ENCODE measurements around the gene DPH7.
"Not testable (repeated sequence)": the region's sequence is repeated elsewhere in the genome, so short reads cannot be mapped to it uniquely, and the experiment has no call there.

DPH7 gene

DNA sequence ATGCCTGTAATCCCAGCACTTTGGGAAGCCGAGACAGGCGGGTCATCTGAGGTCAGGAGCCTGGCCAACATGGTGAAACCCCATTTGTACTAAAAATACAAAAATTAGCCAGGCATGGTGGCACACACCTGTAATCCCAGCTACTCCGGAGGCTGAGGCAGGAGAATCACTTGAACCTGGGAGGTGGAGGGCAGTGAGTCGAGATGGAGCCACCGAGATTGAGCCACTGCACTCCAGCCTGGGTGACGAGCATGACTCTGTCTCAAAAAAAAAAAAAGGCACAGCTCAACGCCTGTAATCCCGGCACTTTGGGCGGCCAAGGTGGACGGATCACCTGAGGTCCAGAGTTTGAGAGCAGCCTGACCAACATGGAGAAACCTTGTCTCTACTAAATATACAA lies 25.1 kb downstream of the DPH7 start:
- not testable (repeated sequence) for H3K4me3 ChIP-seq (ENCODE audit: low read length); DNase-seq (ENCODE audit: low read depth, low spot score)

DNA sequence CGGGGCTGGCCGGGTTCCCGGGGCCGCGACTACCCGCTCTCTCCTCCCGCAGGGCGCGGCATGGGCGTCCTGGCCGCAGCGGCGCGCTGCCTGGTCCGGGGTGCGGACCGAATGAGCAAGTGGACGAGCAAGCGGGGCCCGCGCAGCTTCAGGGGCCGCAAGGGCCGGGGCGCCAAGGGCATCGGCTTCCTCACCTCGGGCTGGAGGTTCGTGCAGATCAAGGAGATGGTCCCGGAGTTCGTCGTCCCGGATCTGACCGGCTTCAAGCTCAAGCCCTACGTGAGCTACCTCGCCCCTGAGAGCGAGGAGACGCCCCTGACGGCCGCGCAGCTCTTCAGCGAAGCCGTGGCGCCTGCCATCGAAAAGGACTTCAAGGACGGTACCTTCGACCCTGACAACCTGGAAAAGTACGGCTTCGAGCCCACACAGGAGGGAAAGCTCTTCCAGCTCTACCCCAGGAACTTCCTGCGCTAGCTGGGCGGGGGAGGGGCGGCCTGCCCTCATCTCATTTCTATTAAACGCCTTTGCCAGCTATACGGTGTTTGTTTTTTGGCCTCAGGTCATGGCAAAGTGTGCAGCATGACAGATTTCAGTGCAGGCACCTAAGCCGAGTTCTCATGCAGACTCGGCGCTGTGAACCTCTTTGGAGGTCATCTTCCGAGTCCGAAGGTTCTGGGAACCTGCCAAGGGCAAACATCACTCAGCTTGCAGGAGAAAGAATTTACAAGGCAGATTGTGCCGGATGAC lies 26.5 kb downstream of the DPH7 start:
- peak overlapping the region; percentile 71 for H3K4me3 ChIP-seq (ENCODE audit: low read length)

DNA sequence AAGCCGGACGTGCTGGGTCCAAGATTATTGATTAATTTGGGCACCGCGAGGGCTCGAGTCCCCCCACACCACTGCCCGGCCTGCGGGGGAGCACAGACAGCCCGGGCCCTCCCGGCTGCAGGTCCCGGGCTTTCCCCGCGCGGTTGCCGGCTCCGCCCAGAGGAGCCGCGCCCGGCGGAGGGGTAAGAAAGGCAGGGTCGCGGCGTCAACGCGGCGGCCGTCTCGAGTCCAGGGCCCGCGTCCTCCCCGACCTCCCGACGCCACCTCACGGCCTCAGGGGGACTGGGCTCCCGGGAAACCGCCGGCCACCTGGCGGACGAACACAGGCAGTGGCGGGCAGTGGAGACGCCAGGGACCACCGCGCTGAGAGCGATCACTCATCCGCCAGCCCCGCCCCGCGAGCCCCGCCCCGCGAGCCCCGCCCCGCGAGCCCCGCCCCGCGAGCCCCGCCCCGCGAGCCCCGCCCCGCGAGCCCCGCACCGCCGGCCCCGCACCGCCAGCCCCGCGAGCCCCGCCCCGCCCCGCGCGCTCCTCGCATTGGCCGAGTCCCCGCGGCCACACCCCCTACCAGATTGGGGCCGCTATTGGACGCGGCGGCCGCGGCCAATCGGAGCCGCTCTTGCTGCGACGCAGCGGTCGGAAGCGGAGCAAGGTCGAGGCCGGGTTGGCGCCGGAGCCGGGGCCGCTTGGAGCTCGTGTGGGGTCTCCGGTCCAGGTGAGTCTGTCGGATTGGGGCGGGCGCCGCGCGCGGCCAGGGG lies 27.3 kb downstream of the DPH7 start, which contains the start of gene MRPL41:
Gene MRPL41, plus strand, starts transcription at position 616 of the 758 bp plus-strand sequence. CDS start 203 bp downstream, outside the sequence.
- H3K4me3 ChIP-seq (ENCODE audit: low read length), result peak within 1 kb of the TSS; percentile 71
- peak; percentile 73 for DNase-seq (ENCODE audit: low read depth, low spot score)

More for the DNA sequence above, 26.5 kb downstream of the DPH7 start:
- no peak for DNase-seq (ENCODE audit: low read depth, low spot score)

DNA sequence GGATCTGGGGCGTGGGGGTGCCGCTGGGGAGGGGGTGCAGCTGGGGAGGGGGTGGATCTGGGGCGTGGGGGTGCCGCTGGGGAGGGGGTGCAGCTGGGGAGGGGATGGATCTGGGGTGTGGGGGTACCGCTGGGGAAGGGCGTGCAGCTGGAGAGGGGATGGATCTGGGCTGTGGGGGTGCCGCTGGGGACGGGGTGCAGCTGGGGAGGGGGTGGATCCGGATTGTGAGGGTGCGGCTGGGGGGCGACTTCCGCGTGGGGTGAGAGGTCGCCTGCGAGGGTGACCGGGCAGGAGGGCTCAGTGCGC lies 27.8 kb downstream of the DPH7 start:
- H3K4me3 ChIP-seq (ENCODE audit: low read length), result peak overlapping the region; percentile 59
- not testable (repeated sequence) for DNase-seq (ENCODE audit: low read depth, low spot score)

DNA sequence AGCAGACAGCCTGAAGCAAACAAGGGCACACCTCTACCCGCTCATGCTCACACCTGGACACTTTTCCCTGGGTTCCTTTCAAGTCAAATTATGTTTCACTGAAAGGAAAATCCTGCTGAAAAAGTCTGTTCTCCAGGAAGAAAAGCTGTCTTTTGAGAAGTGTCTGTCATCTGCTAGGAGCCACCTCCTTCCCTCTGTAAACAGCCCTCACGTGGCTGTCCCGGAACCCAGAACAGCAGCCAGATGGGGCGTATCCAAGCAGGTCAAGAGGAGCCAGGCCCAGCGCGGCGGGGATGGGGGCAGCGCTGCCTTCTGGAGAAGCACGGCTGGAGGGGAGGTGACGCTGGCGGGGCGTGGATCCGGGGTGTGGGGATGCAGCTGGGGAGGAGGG lies 28.5 kb downstream of the DPH7 start, which contains the start of gene PNPLA7:
Gene PNPLA7, minus strand, starts transcription at position 172 of the 391 bp plus-strand sequence. CDS start 205 bp downstream, outside the sequence.
- H3K4me3 ChIP-seq (ENCODE audit: low read length), result peak within 1 kb of the TSS; percentile 59
- peak; percentile 28 for DNase-seq (ENCODE audit: low read depth, low spot score)

DNA sequence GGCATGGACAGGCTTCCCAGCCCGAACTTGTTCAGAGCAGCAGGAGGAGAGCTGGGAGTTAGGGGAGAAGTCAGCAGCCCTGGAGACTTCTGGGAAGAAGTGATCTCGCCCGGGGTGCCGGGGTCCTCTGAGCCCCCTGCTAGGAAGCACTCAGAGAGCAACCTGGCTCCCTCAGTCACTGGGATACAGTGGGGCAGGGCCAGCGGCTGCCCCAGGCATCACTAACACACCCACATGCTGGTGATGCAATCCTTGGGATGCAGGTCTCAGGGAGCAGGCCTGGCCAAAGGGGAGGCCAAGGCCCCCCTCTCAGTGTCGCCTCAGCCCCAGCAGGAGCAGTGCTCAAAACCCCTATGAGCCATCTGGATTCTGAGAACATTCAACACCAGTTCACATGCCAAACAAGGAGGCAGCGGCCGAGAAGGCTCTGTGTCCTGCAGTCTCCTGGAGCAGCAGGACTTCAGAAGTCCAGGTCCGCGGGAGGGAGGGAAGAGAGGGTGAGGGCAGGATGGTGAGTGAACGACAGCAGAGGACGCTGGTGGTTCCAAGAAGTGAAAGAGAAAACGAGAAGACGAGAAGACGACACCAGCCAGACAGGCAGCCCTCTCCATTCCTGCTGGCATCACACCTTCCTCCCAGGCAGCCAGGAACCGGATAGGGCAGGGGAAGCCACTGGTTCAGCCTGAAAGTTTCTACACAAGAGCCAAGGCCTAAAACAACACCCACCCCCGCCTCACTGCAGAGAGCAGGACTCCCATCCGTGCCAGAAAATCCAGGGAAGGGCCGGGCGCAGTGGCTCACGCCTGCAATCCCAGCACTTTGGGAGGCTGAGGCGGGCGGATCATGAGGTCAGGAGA lies 30.8 kb downstream of the DPH7 start:
- no peak for DNase-seq (ENCODE audit: low read depth, low spot score)
- no peak overlapping the region for H3K4me3 ChIP-seq (ENCODE audit: low read length)

DNA sequence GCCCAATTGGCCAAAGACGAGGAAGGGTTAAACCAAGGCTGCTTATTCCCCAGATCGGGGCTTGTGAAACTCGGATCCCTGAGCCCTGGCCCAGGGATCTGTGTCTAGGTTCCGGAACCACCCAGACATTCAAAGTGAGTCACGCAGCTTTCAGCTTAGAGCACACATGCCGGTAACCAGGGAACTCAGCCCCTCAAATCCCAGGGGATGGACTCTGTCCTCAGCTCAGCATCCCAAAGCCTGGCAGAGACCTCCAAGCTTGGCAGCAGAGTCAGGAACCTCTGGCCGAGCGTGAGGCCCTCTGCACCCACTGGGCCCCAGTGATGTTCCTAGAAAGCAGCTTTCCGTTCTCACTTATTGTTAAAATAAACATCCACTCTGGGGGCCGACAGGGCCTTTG lies 33.6 kb downstream of the DPH7 start:
- no peak overlapping the region for H3K4me3 ChIP-seq (ENCODE audit: low read length)
- no peak for DNase-seq (ENCODE audit: low read depth, low spot score)

DNA sequence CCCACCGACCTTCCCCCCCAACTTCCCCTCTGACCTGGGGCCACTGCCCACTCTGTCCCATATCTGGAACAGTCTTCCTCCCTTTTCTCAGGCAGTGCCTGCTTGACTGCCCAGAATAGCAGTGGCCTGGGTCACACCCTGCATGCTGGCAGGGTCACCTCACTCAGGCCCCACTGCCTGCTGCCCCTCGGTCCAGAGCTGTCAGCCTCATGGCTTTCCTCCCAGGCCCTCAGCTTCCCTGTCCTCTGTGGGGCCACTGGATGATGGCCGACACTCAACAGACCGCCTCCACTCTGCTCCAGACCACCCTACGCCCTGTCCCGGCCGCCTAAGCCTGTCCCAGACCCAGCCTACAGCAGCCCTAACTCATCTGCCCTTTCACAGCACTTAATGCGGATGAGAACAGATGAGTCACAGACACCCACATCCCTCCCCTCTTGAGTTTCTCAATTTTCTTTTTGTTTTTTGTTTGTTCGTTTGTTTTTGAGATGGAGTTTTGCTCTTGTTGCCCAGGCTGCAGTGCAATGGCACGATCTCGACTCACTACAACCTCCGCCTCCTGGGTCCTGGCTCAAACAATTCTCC lies 34.5 kb downstream of the DPH7 start:
- no peak overlapping the region for H3K4me3 ChIP-seq (ENCODE audit: low read length)
- DNase-seq (ENCODE audit: low read depth, low spot score), result no peak

DNA sequence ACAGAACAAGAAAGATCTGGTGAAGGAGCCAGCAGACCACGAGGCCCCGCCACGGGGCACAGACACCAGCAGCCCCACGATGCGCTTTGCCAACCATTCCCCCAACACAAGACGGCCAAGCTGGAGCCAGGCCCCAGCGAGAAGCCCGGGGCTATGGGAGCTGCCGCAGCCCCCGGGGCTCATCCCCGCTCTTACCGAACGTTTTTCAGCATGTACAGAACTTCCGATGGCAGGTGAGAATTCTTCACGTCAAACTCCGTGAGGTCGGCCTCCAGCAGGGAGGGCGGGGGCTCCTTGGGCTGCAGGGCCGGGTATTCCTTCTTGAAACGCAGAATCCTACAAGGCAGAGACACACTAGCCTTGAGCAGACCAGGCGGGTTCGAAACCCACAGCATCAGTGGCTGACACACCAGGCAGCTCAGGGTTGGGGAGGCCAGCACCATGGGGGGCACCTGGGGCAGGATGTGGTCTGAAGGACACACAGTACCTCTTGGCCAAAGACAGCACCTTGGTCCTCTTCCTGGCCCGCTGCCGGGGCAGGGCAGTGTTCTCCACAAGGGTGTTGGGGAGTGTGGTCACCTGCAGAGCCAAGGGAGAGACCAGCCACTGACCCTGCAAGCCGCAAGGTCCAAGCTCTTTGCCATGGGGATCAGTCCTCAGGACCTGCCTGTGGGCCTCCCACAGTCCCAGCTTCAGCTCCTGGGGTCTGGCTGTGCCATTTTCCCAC lies 35.3 kb downstream of the DPH7 start:
- no peak for DNase-seq (ENCODE audit: low read depth, low spot score)
- H3K4me3 ChIP-seq (ENCODE audit: low read length), result no peak overlapping the region

DNA sequence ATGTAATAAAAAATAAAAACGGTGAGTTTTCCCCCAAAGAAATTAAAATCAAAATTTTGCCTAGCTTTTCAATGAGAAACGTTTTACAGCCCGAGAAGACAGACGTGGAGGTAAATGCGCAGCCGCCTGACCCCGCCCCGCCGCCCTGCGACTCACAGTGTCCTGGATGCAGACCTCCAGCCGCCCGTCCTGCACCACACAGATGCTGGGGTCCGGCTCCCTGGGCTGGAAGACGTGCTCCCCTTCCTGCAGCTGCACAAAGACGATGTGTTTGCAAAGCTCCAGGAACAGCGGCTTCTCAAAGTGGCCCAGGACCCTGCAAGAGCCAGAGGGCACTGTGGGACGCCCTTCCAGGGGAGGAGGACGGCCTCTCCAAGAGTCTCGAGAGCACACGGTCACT lies 36.2 kb downstream of the DPH7 start:
- H3K4me3 ChIP-seq (ENCODE audit: low read length), result no peak overlapping the region
- DNase-seq (ENCODE audit: low read depth, low spot score), result no peak

DNA sequence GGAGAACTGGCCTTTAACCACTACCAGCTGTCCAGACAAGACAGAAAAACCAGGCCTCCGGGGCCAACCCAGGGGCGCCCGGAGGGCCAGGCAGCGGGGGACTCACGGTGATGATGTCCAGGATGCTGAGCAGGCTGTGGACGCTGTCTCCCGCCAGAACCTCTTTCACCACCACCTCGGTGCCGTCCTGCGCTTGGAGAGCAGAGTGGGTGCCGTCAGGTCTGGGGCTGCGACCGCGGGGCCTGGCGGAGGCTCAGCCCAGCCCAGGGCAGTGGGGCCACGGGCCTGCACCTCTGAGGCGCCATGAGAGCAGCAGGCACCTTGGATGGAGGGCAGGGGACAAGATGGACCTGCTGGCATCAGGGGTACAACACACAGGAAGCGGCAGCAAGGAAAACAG lies 38.2 kb downstream of the DPH7 start:
- no peak for DNase-seq (ENCODE audit: low read depth, low spot score)

DNA sequence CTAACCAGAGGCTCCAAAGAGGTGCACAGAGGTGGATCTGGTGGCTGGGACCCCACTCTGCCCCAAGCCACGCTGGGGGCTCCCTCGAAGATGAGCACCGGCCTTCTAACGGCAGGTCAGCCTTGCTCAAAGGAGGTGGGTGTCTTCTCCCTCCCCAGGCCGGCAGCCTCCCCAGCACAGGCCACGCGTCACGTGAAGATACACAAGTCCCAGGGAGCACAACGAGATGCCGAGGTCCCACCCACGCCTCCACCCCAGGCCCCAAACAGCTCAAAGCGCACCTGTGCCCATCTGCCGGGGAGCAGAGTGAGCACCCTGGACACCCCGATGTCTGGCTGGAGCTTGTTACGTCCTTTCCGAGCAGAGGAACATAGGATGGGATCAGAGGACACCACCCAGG lies 40.7 kb downstream of the DPH7 start:
- DNase-seq (ENCODE audit: low read depth, low spot score), result no peak
- no peak overlapping the region for H3K4me3 ChIP-seq (ENCODE audit: low read length)

More for the DNA sequence above, 38.2 kb downstream of the DPH7 start:
- no peak overlapping the region for H3K4me3 ChIP-seq (ENCODE audit: low read length)

DNA sequence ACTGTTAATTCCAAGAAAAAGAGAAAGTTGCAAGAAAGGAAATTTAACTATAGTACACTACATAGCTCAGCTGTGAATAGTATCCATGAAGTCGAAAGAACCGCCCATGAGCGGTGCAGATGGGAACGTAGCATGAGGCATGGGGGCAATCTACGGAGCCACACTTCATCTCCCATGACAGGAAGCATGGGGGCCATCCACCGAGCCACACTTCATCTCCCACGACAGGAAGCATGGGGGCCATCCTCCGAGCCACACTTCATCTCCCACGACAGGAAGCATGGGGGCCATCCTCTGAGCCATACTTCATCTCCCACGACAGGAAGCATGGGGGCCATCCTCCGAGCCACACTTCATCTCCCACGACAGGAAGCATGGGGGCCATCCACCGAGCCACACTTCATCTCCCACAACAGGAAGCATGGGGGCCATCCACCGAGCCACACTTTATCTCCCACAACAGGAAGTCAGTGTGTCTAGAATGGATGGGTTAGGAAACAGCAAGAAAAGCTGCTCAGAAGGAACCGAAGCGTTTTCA lies 42.1 kb downstream of the DPH7 start:
- not testable (repeated sequence) for H3K4me3 ChIP-seq (ENCODE audit: low read length)
- peak; percentile 62 for DNase-seq (ENCODE audit: low read depth, low spot score)

DNA sequence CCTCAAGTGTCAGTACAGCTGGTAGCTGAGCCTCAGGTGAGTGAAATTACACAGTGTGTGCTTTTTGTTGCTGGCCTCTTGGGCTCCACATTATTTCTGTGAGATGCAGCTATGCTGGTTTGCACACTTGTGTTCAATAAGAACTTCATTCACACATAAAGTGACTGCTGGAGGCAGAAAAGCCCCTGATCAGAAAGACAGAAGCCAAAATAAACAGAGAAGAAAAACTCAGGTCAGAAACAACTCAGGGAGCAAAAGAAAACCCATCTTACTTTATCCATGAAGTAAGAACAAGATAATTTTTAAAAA lies 43.7 kb downstream of the DPH7 start:
- no peak for DNase-seq (ENCODE audit: low read depth, low spot score)

DNA sequence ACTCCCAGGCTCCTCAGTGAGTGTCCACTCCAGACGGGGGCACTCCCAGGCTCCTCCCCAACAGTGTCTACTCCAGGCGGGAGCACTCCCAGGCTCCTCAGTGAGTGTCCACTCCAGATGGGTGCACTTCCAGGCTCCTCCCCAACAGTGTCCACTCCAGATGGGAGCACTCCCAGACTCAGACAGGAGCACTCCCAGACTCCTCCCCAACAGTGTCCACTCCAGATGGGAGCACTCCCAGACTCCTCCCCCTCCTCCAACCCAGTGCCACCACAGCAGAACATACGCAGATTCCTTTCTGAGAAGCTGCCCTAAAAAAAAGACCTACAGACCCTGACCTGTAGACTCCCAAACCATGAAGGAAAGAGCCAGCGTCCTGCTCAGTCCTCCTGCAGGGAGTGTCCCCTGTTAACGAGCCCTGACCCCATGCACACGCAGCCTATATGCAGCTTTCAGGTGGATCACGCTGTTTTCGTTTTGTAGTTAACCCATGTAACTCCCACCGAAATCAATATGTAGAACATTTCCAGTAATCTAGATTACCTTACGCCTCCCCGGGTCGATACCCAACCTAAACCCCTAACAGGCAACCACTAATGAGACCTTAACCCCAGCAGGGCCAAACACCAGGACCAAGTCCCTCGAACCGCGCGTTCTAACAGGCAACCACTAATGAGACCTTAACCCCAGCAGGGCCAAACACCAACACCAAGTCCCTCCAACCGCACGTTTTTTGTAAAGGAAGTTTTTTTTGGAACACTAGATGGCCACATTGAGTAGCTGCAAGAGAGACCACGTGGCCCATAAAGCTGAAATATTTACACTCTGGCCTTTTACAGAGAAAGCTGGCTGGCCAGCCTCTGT lies 44.2 kb downstream of the DPH7 start:
- H3K4me3 ChIP-seq (ENCODE audit: low read length), result no peak overlapping the region
- DNase-seq (ENCODE audit: low read depth, low spot score), result peak; percentile 44

More for the DNA sequence above, 43.7 kb downstream of the DPH7 start:
- no peak overlapping the region for H3K4me3 ChIP-seq (ENCODE audit: low read length)

DNA sequence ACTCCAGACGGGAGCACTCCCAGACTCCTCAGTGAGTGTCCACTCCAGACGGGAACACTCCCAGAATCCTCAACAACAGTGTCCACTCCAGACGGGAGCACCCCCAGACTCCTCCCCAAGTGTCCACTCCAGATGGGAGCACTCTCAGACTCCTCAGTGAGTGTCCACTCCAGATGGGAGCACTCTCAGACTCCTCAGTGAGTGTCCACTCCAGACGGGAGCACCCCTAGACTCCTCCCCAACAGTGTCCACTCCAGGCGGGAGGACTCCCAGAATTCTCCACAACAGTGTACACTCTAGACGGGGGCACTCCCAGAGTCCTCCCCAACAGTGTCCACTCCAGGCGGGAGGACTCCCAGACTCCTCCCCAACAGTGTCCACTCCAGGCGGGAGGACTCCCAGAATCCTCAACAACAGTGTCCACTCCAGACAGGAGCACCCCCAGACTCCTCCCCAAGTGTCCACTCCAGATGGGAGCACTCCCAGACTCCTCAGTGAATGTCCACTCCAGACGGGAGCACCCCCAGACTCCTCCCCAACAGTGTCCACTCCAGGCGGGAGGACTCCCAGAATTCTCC lies 45.7 kb downstream of the DPH7 start:
- DNase-seq (ENCODE audit: low read depth, low spot score), result not testable (repeated sequence)

DNA sequence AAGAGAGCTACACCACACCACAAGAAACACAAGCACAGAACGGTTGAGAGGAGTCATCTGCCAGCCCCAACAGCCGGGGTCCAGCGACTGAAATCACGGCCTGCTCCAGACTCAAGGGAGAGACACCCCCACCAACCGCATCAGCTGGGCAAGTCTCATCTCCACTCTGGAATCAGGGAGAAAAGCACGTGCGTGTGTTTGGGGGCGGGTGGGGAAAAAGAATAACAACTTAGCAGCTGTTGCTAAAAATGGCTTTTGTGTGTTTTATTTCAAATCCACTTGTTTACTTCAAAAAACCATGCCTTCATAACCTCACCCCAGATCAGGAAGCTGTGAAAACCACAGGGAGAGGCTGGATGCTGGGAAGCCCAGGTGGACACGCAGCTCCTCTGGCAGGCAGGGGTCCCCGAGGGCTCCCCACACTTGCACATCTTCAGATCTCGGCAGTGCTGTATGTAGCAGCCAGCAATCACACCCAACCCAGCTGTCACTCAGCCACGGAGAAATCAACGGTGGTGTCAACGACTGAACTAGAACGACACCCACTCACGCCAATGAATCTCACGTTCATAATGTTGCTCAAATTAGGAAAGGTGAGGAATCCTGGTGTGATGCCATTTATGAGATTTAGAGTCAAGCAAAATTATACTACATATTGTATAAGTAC lies 47.5 kb downstream of the DPH7 start:
- H3K4me3 ChIP-seq (ENCODE audit: low read length), result no peak overlapping the region
- DNase-seq (ENCODE audit: low read depth, low spot score), result no peak

More for the DNA sequence above, 45.7 kb downstream of the DPH7 start:
- not testable (repeated sequence) for H3K4me3 ChIP-seq (ENCODE audit: low read length)
